Osteocyte (in vitro differentiated cells): Measurements from ENCODE around the gene PRRC2B. TPM values are rescaled to one million over a fixed set of nuclear protein-coding genes. Genes with fewer than 3 reads are reported as not detected.
"Not testable (repeated sequence)": the region's sequence is repeated elsewhere in the genome, so short reads cannot be mapped to it uniquely, and the experiment has no call there.

ENCODE experiments used
- DNase-seq: peaks from one replicate; pipeline ENCODE4 v3.0.0; 2021; ENCODE audit warnings: mixed read lengths; ENCODE audit not compliant: unreplicated experiment; ENCODE audit errors: extremely low spot score
- H3K27ac Mint-ChIP-seq: one replicate; pipeline ENCODE4 v1.8.0; 2021; ENCODE audit warnings: mild to moderate bottlenecking, mixed read lengths; ENCODE audit not compliant: unreplicated experiment
- H3K27me3 Mint-ChIP-seq: one replicate; pipeline ENCODE4 v1.8.0; 2021; ENCODE audit warnings: mixed read lengths; ENCODE audit not compliant: unreplicated experiment
- H3K36me3 Mint-ChIP-seq: one replicate; pipeline ENCODE4 v1.8.0; 2021; ENCODE audit warnings: mixed read lengths; ENCODE audit not compliant: unreplicated experiment
- H3K4me1 Mint-ChIP-seq: one replicate; pipeline ENCODE4 v1.8.0; 2021; ENCODE audit warnings: mixed read lengths; ENCODE audit not compliant: unreplicated experiment
- H3K4me3 Mint-ChIP-seq: one replicate; pipeline ENCODE4 v1.8.0; 2021; ENCODE audit warnings: mild to moderate bottlenecking, moderate library complexity, mixed read lengths; ENCODE audit not compliant: unreplicated experiment
- H3K9me3 Mint-ChIP-seq: one replicate; pipeline ENCODE4 v1.8.0; 2021; ENCODE audit warnings: mixed read lengths; ENCODE audit not compliant: unreplicated experiment
- total RNA-seq: library from RNA; stranded (reverse); gene quantifications from 2 replicates; pipeline ENCODE4 v1.2.1, GENCODE V29; 2021
- TF ChIP-seq, protein P1 (sequence below): fragments of 200-600 bp; sonication (generic); IDR thresholded peaks from 2 replicates; pipeline ENCODE4 v1.5.0; 2021; ENCODE audit warnings: antibody characterized with exemption, mild to moderate bottlenecking, moderate library complexity

The PRRC2B gene
- total RNA-seq, 1 donor from 2014 or later: 290 TPM

DNA sequence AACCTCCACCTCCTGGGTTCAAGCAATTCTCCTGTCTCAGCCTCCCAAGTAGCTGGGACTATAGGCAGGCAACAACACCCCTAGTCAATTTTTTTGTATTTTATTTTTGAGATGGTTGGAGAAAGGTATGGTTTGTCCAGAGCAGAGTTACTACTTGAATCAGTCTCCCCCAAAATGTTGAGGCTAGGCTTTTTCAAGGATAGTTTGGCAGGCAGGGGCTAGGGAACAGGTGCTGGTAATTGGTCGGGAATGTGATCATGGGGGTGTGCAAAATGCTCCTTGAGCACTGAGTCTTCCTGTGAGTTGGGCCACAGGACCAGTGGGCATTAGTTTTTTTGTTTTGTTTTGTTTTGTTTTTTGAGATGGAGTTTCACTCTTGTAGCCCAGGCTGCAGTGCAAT lies 28.3 kb upstream of the PRRC2B start:
- Mint-ChIP-seq H3K4me1 (peaks cover 12% of the 10 kb centered on the region), H3K9me3 (no peaks in the 10 kb centered on the region), H3K27me3 (no peaks in the 10 kb centered on the region), H3K27ac (no peak overlapping the region), H3K4me3 (no peak overlapping the region), H3K36me3 (no peaks in the 10 kb centered on the region)
- TF ChIP-seq, protein P1, sequence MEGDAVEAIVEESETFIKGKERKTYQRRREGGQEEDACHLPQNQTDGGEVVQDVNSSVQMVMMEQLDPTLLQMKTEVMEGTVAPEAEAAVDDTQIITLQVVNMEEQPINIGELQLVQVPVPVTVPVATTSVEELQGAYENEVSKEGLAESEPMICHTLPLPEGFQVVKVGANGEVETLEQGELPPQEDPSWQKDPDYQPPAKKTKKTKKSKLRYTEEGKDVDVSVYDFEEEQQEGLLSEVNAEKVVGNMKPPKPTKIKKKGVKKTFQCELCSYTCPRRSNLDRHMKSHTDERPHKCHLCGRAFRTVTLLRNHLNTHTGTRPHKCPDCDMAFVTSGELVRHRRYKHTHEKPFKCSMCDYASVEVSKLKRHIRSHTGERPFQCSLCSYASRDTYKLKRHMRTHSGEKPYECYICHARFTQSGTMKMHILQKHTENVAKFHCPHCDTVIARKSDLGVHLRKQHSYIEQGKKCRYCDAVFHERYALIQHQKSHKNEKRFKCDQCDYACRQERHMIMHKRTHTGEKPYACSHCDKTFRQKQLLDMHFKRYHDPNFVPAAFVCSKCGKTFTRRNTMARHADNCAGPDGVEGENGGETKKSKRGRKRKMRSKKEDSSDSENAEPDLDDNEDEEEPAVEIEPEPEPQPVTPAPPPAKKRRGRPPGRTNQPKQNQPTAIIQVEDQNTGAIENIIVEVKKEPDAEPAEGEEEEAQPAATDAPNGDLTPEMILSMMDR: no peak
- no peak for DNase-seq

DNA sequence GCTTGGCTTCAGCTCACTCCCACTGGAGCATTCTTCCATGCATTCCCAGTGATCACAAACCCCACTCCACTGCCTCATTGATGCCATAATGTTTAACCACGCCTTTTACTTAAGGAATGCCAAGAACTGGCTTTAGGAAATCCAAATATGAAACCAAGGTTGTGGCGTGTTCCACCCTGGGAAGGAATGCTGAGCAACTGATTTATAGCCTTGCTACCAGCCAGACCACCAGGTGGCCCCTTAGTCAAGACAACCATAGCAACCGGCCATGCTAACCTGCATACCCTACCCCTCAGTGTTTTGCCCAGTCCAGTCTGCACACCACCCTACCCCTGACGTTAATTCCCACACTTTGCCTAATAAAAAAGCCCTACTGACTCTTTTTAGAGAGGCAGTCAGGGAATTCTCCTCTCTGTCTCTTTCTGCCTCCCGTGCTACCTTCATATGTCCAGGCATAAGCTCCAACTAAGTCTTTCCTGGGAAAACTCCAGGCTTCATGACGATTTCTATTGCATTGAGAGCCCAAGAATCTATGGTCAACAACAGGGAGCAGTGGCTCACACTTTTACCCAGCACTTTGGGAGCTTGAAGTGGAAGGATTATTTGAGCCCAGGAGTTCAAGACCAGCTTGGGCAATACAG lies 27.0 kb upstream of the PRRC2B start:
- Mint-ChIP-seq H3K27me3 (no peaks in the 10 kb centered on the region), H3K4me3 (no peak overlapping the region), H3K27ac (no peak overlapping the region), H3K9me3 (no peaks in the 10 kb centered on the region), H3K4me1 (peaks cover 8% of the 10 kb centered on the region), H3K36me3 (no peaks in the 10 kb centered on the region)
- TF ChIP-seq, protein P1: peak; percentile 66
- no peak for DNase-seq

DNA sequence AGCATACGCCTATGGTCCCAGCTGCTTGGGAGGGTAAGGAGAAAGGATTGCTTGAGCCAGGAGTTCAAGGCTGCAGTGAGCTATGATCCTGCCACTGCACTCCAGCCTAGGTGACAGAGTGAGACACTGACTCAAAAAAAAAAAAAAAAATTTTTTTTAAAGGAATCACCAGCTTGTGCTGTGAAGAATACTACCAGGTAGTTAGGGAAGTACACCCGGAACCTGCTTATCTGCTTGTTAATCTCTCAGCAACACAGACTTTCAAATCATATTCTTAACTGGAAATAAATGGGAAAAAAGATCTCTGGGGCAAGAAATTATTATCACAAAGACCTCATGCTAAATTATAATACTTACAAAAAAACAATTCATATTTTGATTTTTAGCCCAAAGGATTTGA lies 26.4 kb upstream of the PRRC2B start:
- TF ChIP-seq, protein P1: no peak
- no peak for DNase-seq
- H3K4me1 Mint-ChIP-seq: peaks cover 10% of the 10 kb centered on the region
- no peaks in the 10 kb centered on the region for H3K9me3 Mint-ChIP-seq
- no peak overlapping the region for H3K4me3 Mint-ChIP-seq
- H3K27me3 Mint-ChIP-seq: no peaks in the 10 kb centered on the region
- H3K36me3 Mint-ChIP-seq: no peaks in the 10 kb centered on the region
- no peak overlapping the region for H3K27ac Mint-ChIP-seq

DNA sequence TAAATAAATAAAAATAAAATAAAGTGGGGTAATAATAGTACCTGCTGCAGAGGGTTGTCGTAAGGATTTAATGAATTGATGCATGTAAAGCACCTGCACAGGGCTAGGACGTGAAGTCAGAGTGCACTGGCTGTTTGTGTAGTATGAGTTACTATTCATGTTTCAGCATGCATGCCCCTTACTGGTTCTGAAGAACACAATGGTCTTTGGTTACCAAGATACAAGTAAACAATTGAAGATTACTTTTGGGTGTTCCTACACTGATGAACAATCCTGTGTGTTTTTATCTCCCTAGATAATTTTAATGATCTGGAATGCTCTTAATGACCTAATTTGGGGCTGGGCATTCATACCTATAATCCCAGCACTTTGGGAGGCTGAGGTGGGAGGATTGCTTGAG lies 23.2 kb upstream of the PRRC2B start:
- no peak for DNase-seq
- H3K36me3 Mint-ChIP-seq: no peaks in the 10 kb centered on the region
- no peaks in the 10 kb centered on the region for H3K27me3 Mint-ChIP-seq
- no peak overlapping the region for H3K27ac Mint-ChIP-seq
- TF ChIP-seq, protein P1: no peak
- no peak overlapping the region for H3K4me3 Mint-ChIP-seq
- H3K9me3 Mint-ChIP-seq: no peaks in the 10 kb centered on the region
- H3K4me1 Mint-ChIP-seq: peaks cover 21% of the 10 kb centered on the region

DNA sequence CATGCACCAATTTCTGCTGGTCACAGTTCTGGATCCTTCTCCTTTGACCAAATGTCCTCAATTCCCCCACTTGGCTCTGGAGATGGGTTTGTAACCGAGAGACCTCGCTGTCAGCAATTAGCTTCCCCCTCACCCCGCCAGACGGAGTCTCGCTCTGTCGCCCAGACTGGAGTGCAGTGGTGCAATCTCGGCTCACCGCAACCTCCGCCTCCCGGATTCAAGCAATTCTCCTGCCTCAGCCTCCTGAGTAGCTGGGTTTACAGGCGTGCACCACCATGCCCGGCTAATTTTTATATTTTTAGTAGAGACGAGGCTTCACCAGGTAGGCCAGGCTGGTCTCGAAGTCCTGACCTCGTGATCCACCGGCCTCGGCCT lies 21.3 kb upstream of the PRRC2B start:
- not testable (repeated sequence) for H3K27me3 Mint-ChIP-seq, H3K36me3 Mint-ChIP-seq, H3K9me3 Mint-ChIP-seq, DNase-seq
- Mint-ChIP-seq H3K4me3 (peak overlapping the region; percentile 95), H3K4me1 (peaks cover 13% of the 10 kb centered on the region), H3K27ac (peak overlapping the region; percentile 96)

DNA sequence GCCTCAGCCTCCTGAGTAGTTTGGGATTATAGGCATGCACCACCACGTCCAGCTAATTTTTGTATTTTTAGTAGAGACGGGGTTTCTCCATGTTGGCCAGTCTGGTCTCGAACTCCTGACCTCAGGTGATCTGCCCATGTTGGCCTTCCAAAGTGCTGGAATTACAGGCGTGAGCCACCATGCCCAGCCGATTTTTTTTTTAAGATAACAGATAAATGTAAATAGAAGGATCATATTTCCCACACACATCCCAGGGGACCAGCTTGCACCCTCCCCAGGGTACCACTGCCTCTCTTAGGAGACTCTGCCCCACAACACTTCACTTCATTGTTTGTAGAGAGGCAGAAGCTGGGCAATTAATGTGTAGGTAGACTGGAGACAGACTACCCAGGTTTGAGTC lies 19.2 kb upstream of the PRRC2B start:
- not testable (repeated sequence) for H3K27me3 Mint-ChIP-seq, H3K27ac Mint-ChIP-seq, H3K9me3 Mint-ChIP-seq, DNase-seq, H3K36me3 Mint-ChIP-seq, H3K4me3 Mint-ChIP-seq
- peaks cover 13% of the 10 kb centered on the region for H3K4me1 Mint-ChIP-seq
